ENCODE results near the gene GPRIN1.

Gene GPRIN1

GRCh38 chr5:176589039-176589769, 20.8 kb downstream of the GPRIN1 start:
- Histone ChIP-seq H3K9me3 (ENCODE audit: control insufficient read depth, low read length) (peaks cover 7% of the 10 kb centered on the region), H3K36me3 (ENCODE audit: control insufficient read depth in 1 of 2, insufficient read depth in 2 of 2, low read depth in 1 of 2, low read length in 2 of 2) (peaks cover 3 to 14% of the 10 kb centered on the region in 2 experiments), H3K18ac (ENCODE audit: low read depth in 1 of 2, low read length in 2 of 2) (no peak overlapping the region), H2BK120ac (ENCODE audit: low read depth, low read length) (no peak overlapping the region), H2AFZ (ENCODE audit: low read depth, low read length) (no peak overlapping the region), H4K8ac (ENCODE audit: low read length) (no peak overlapping the region), H2BK5ac (ENCODE audit: low read depth, low read length, poor library complexity, severe bottlenecking) (no peak overlapping the region), H2AK5ac (ENCODE audit: low read length, severe bottlenecking) (no peak overlapping the region), H3K27ac (ENCODE audit: low read length, poor library complexity, severe bottlenecking) (no peak overlapping the region), H2BK12ac (ENCODE audit: low read length in 2 of 2) (no peak overlapping the region), H4K91ac (ENCODE audit: low read length) (no peak overlapping the region), H3K4me3 (ENCODE audit: insufficient read depth in 1 of 2, low read depth in 1 of 2, low read length in 2 of 2) (no peak overlapping the region), H3K23ac (ENCODE audit: low read length in 2 of 2) (no peak overlapping the region), H3K14ac (ENCODE audit: low read length in 2 of 2) (no peak overlapping the region), H3K4ac (ENCODE audit: low read depth in 1 of 2, low read length in 2 of 2) (no peak overlapping the region), H3K79me1 (replicated peaks; ENCODE audit: low read length, poor library complexity, severe bottlenecking) (no peaks in the 10 kb centered on the region), H3K9ac (ENCODE audit: low read length) (no peak overlapping the region), H2BK15ac (ENCODE audit: low read depth, poor library complexity, severe bottlenecking) (no peak overlapping the region), H3K27me3 (ENCODE audit: control insufficient read depth in 1 of 2, insufficient read depth in 1 of 2, low read length in 2 of 2) (peaks cover 0 to 3% of the 10 kb centered on the region in 2 experiments), H3K4me2 (ENCODE audit: low read length, poor library complexity, severe bottlenecking) (no peak overlapping the region), H3K4me1 (ENCODE audit: control insufficient read depth, insufficient read depth, low read depth, low read length) (no peaks in the 10 kb centered on the region)
- WGBS = 90% methylated on average over 31 of the region's 31 CpGs
- no peak for DNase-seq

GRCh38 chr5:176588297-176588696, 21.7 kb downstream of the GPRIN1 start:
- H4K91ac ChIP-seq (ENCODE audit: low read length) = peak overlapping the region; percentile 10

GRCh38 chr5:176587398-176587797, 22.6 kb downstream of the GPRIN1 start:
- H3K9me3 ChIP-seq (ENCODE audit: control insufficient read depth, low read length) = peaks cover 7% of the 10 kb centered on the region
- 82% methylated on average over 5 of the region's 7 CpGs for WGBS
- no peak overlapping the region for H3K14ac ChIP-seq (ENCODE audit: low read length in 2 of 2)
- H3K4me3 ChIP-seq (ENCODE audit: insufficient read depth in 1 of 2, low read depth in 1 of 2, low read length in 2 of 2) = no peak overlapping the region
- H2BK5ac ChIP-seq (ENCODE audit: low read depth, low read length, poor library complexity, severe bottlenecking) = no peak overlapping the region
- no peak overlapping the region for H3K4ac ChIP-seq (ENCODE audit: low read depth in 1 of 2, low read length in 2 of 2)
- no peak overlapping the region for H2AK5ac ChIP-seq (ENCODE audit: low read length, severe bottlenecking)
- no peak overlapping the region for H3K27ac ChIP-seq (ENCODE audit: low read length, poor library complexity, severe bottlenecking)
- H3K36me3 ChIP-seq (ENCODE audit: control insufficient read depth in 1 of 2, insufficient read depth in 2 of 2, low read depth in 1 of 2, low read length in 2 of 2) = peaks cover 1 to 13% of the 10 kb centered on the region in 2 experiments
- no peak overlapping the region for H2BK12ac ChIP-seq (ENCODE audit: low read length in 2 of 2)
- no peak overlapping the region for H3K23ac ChIP-seq (ENCODE audit: low read length in 2 of 2)
- H2AFZ ChIP-seq (ENCODE audit: low read depth, low read length) = no peak overlapping the region
- H3K27me3 ChIP-seq (ENCODE audit: control insufficient read depth in 1 of 2, insufficient read depth in 1 of 2, low read length in 2 of 2) = peaks cover 0 to 8% of the 10 kb centered on the region in 2 experiments
- H4K91ac ChIP-seq (ENCODE audit: low read length) = no peak overlapping the region
- H3K4me2 ChIP-seq (ENCODE audit: low read length, poor library complexity, severe bottlenecking) = no peak overlapping the region
- no peak overlapping the region for H2BK15ac ChIP-seq (ENCODE audit: low read depth, poor library complexity, severe bottlenecking)
- H4K8ac ChIP-seq (ENCODE audit: low read length) = no peak overlapping the region
- no peak overlapping the region for H3K18ac ChIP-seq (ENCODE audit: low read depth in 1 of 2, low read length in 2 of 2)
- no peak overlapping the region for H3K9ac ChIP-seq (ENCODE audit: low read length)
- H2BK120ac ChIP-seq (ENCODE audit: low read depth, low read length) = no peak overlapping the region
- no peaks in the 10 kb centered on the region for H3K4me1 ChIP-seq (ENCODE audit: control insufficient read depth, insufficient read depth, low read depth, low read length)
- no peaks in the 10 kb centered on the region for H3K79me1 ChIP-seq (replicated peaks; ENCODE audit: low read length, poor library complexity, severe bottlenecking)
- DNase-seq = no peak

More at GRCh38 chr5:176588297-176588696, 21.7 kb downstream of the GPRIN1 start:
- no peak overlapping the region for H3K9ac ChIP-seq (ENCODE audit: low read length)
- H2AFZ ChIP-seq (ENCODE audit: low read depth, low read length) = no peak overlapping the region
- no peak overlapping the region for H2BK5ac ChIP-seq (ENCODE audit: low read depth, low read length, poor library complexity, severe bottlenecking)
- no peaks in the 10 kb centered on the region for H3K4me1 ChIP-seq (ENCODE audit: control insufficient read depth, insufficient read depth, low read depth, low read length)
- no peak overlapping the region for H2BK15ac ChIP-seq (ENCODE audit: low read depth, poor library complexity, severe bottlenecking)
- H2BK120ac ChIP-seq (ENCODE audit: low read depth, low read length) = no peak overlapping the region
- H3K4me3 ChIP-seq (ENCODE audit: insufficient read depth in 1 of 2, low read depth in 1 of 2, low read length in 2 of 2) = no peak overlapping the region
- no peak overlapping the region for H3K27ac ChIP-seq (ENCODE audit: low read length, poor library complexity, severe bottlenecking)
- no peak overlapping the region for H3K18ac ChIP-seq (ENCODE audit: low read depth in 1 of 2, low read length in 2 of 2)
- no peak for DNase-seq
- no peaks in the 10 kb centered on the region for H3K79me1 ChIP-seq (replicated peaks; ENCODE audit: low read length, poor library complexity, severe bottlenecking)
- H4K8ac ChIP-seq (ENCODE audit: low read length) = no peak overlapping the region
- no peak overlapping the region for H2AK5ac ChIP-seq (ENCODE audit: low read length, severe bottlenecking)
- H3K4me2 ChIP-seq (ENCODE audit: low read length, poor library complexity, severe bottlenecking) = no peak overlapping the region
- H3K9me3 ChIP-seq (ENCODE audit: control insufficient read depth, low read length) = peaks cover 7% of the 10 kb centered on the region
- peaks cover 3 to 14% of the 10 kb centered on the region in 2 experiments for H3K36me3 ChIP-seq (ENCODE audit: control insufficient read depth in 1 of 2, insufficient read depth in 2 of 2, low read depth in 1 of 2, low read length in 2 of 2)
- H3K14ac ChIP-seq (ENCODE audit: low read length in 2 of 2) = no peak overlapping the region
- H2BK12ac ChIP-seq (ENCODE audit: low read length in 2 of 2) = no peak overlapping the region
- H3K27me3 ChIP-seq (ENCODE audit: control insufficient read depth in 1 of 2, insufficient read depth in 1 of 2, low read length in 2 of 2) = peaks cover 0 to 3% of the 10 kb centered on the region in 2 experiments
- no peak overlapping the region for H3K23ac ChIP-seq (ENCODE audit: low read length in 2 of 2)
- no peak overlapping the region for H3K4ac ChIP-seq (ENCODE audit: low read depth in 1 of 2, low read length in 2 of 2)

- H3K9me3 ChIP-seq (ENCODE audit: control insufficient read depth, low read length) = peaks cover 7% of the 10 kb centered on the region
These were observed 26.9 kb downstream of the GPRIN1 start for GRCh38 chr5:176583076-176583475.

More at GRCh38 chr5:176583076-176583475, 26.9 kb downstream of the GPRIN1 start:
- Histone ChIP-seq H3K4me3 (ENCODE audit: insufficient read depth in 1 of 2, low read depth in 1 of 2, low read length in 2 of 2) (no peak overlapping the region), H2AFZ (ENCODE audit: low read depth, low read length) (no peak overlapping the region), H3K4ac (ENCODE audit: low read depth in 1 of 2, low read length in 2 of 2) (no peak overlapping the region), H3K18ac (ENCODE audit: low read depth in 1 of 2, low read length in 2 of 2) (no peak overlapping the region), H2AK5ac (ENCODE audit: low read length, severe bottlenecking) (no peak overlapping the region), H2BK12ac (ENCODE audit: low read length in 2 of 2) (no peak overlapping the region), H3K27ac (ENCODE audit: low read length, poor library complexity, severe bottlenecking) (no peak overlapping the region), H3K27me3 (ENCODE audit: control insufficient read depth in 1 of 2, insufficient read depth in 1 of 2, low read length in 2 of 2) (peaks cover 0 to 10% of the 10 kb centered on the region in 2 experiments), H2BK120ac (ENCODE audit: low read depth, low read length) (no peak overlapping the region), H3K9ac (ENCODE audit: low read length) (no peak overlapping the region), H4K8ac (ENCODE audit: low read length) (no peak overlapping the region), H3K23ac (ENCODE audit: low read length in 2 of 2) (no peak overlapping the region), H2BK15ac (ENCODE audit: low read depth, poor library complexity, severe bottlenecking) (no peak overlapping the region), H3K14ac (ENCODE audit: low read length in 2 of 2) (no peak overlapping the region), H3K4me1 (ENCODE audit: control insufficient read depth, insufficient read depth, low read depth, low read length) (peaks cover 2% of the 10 kb centered on the region), H3K79me1 (replicated peaks; ENCODE audit: low read length, poor library complexity, severe bottlenecking) (no peaks in the 10 kb centered on the region), H4K91ac (ENCODE audit: low read length) (no peak overlapping the region), H3K4me2 (ENCODE audit: low read length, poor library complexity, severe bottlenecking) (no peak overlapping the region), H3K36me3 (ENCODE audit: control insufficient read depth in 1 of 2, insufficient read depth in 2 of 2, low read depth in 1 of 2, low read length in 2 of 2) (no peaks in the 10 kb centered on the region), H2BK5ac (ENCODE audit: low read depth, low read length, poor library complexity, severe bottlenecking) (no peak overlapping the region)
- 68% methylated on average over 4 of the region's 4 CpGs for WGBS
- DNase-seq = peak; percentile 18
